KMS-11 (cell line): Measurements from ENCODE around the gene PCSK6.

Source experiments
- H2AFZ ChIP-seq: fragments of 200-600 bp; sonication (generic); 2 replicates; pipeline ENCODE4 v1.6.1; 2016; ENCODE audit warnings: antibody characterized with exemption, mixed run types, low read depth
- H3K27ac ChIP-seq: fragments of 200-600 bp; sonication (generic); 2 replicates; pipeline ENCODE4 v1.6.1; 2016; ENCODE audit warnings: mild to moderate bottlenecking, mixed run types
- H3K27me3 ChIP-seq: fragments of 200-600 bp; sonication (generic); 2 replicates; pipeline ENCODE4 v1.6.1; 2017; ENCODE audit warnings: mild to moderate bottlenecking, low read depth, mixed run types, moderate library complexity; ENCODE audit not compliant: insufficient read depth
- H3K36me3 ChIP-seq: fragments of 200-600 bp; sonication (generic); 2 replicates; pipeline ENCODE4 v1.6.1; 2017; ENCODE audit warnings: mild to moderate bottlenecking, mixed run types; ENCODE audit not compliant: insufficient read depth
- H3K4me1 ChIP-seq: fragments of 200-600 bp; sonication (generic); 2 replicates; pipeline ENCODE4 v1.6.1; 2016; ENCODE audit warnings: mild to moderate bottlenecking, low read depth, mixed run types; ENCODE audit not compliant: poor library complexity, severe bottlenecking
- H3K4me2 ChIP-seq: fragments of 200-600 bp; sonication (generic); 2 replicates; pipeline ENCODE4 v1.7.0; 2016; ENCODE audit warnings: mild to moderate bottlenecking, mixed run types
- H3K4me3 ChIP-seq: fragments of 200-600 bp; sonication (generic); IDR thresholded peaks from 2 replicates; pipeline ENCODE4 v1.6.1; 2017; ENCODE audit warnings: low read depth, low read length, mixed read lengths; ENCODE audit not compliant: insufficient read depth
- H3K79me2 ChIP-seq: fragments of 200-600 bp; sonication (generic); 2 replicates; pipeline ENCODE4 v1.6.1; 2016; ENCODE audit warnings: low read depth, mixed run types; ENCODE audit not compliant: insufficient read depth
- H3K9ac ChIP-seq: fragments of 200-600 bp; sonication (generic); 2 replicates; pipeline ENCODE4 v1.6.1; 2016; ENCODE audit warnings: mild to moderate bottlenecking, mixed run types
- H4K20me1 ChIP-seq: fragments of 200-600 bp; sonication (generic); 2 replicates; pipeline ENCODE4 v1.6.1; 2016; ENCODE audit warnings: mild to moderate bottlenecking, mixed run types; ENCODE audit not compliant: insufficient read depth
- TF ChIP-seq, protein P1 (sequence below): fragments of 200-600 bp; sonication (generic); conservative IDR thresholded peaks from 2 replicates; pipeline ENCODE4 v1.6.1; 2017; ENCODE audit warnings: low read depth, mild to moderate bottlenecking, antibody characterized with exemption, low read length, moderate library complexity, mixed read lengths

The PCSK6 gene

DNA sequence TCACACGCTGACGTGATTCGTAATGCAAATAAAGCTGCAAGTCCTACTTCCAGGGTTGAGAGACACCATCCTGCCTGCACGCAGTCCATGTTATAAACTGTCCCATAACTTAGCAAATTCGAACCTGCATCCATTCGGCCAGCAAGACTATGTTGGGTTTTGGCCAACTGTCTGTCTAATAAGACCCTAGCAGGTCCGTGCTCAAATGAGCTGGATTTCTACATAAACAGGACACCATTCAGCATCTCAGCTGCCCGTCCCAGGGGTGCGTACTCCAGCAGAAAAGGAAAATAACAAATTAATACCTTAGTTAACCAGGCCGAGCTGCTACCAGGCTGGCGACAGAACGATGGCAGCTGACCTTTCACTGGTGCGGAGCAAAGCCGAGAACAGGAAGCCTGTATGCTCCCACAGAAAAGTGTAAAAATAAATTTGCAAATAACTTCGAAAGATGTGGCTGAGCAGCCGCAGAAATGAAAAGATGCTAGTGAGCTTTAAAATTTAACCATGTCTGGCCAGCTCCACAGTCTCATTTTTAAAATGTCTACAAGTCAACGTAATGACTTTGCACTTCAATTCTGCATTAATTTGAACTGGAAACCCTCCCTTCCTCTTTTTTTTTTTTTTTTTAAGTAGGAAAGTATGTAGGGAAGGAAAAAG lies 97.4 kb downstream of the PCSK6 start:
- Histone ChIP-seq H3K9ac (no peak overlapping the region), H3K4me1 (no peaks in the 10 kb centered on the region), H2AFZ (no peak overlapping the region), H3K79me2 (no peaks in the 10 kb centered on the region), H3K36me3 (no peaks in the 10 kb centered on the region), H3K27ac (no peak overlapping the region), H4K20me1 (no peaks in the 10 kb centered on the region), H3K4me3 (no peak overlapping the region), H3K4me2 (no peak overlapping the region), H3K27me3 (no peaks in the 10 kb centered on the region)
- TF ChIP-seq, protein P1, sequence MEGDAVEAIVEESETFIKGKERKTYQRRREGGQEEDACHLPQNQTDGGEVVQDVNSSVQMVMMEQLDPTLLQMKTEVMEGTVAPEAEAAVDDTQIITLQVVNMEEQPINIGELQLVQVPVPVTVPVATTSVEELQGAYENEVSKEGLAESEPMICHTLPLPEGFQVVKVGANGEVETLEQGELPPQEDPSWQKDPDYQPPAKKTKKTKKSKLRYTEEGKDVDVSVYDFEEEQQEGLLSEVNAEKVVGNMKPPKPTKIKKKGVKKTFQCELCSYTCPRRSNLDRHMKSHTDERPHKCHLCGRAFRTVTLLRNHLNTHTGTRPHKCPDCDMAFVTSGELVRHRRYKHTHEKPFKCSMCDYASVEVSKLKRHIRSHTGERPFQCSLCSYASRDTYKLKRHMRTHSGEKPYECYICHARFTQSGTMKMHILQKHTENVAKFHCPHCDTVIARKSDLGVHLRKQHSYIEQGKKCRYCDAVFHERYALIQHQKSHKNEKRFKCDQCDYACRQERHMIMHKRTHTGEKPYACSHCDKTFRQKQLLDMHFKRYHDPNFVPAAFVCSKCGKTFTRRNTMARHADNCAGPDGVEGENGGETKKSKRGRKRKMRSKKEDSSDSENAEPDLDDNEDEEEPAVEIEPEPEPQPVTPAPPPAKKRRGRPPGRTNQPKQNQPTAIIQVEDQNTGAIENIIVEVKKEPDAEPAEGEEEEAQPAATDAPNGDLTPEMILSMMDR: no peak

DNA sequence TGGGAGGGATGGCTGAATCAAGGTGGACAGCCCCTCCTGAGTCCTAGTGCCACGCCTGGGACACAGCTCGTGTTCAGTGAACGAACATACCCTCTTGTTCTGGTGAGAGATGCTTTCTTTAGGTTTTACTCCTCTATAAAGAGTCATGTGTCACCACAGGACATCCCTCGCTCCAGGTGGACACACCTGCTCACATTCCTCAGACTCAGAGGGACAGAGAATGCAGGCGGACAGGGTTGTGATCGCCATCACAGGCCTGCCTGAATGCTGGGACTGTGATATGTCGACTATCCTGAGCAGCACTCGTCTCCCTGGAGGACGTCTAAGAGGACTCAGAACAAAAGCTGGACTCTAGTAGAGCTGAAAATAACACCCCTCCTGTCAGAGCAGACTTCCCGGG lies 98.1 kb downstream of the PCSK6 start:
- no peak overlapping the region for H2AFZ ChIP-seq
- no peaks in the 10 kb centered on the region for H3K4me1 ChIP-seq
- H3K4me3 ChIP-seq: no peak overlapping the region
- H3K36me3 ChIP-seq: no peaks in the 10 kb centered on the region
- H3K79me2 ChIP-seq: no peaks in the 10 kb centered on the region
- H4K20me1 ChIP-seq: no peaks in the 10 kb centered on the region
- TF ChIP-seq, protein P1: no peak
- no peak overlapping the region for H3K27ac ChIP-seq
- H3K9ac ChIP-seq: no peak overlapping the region
- no peaks in the 10 kb centered on the region for H3K27me3 ChIP-seq
- no peak overlapping the region for H3K4me2 ChIP-seq

DNA sequence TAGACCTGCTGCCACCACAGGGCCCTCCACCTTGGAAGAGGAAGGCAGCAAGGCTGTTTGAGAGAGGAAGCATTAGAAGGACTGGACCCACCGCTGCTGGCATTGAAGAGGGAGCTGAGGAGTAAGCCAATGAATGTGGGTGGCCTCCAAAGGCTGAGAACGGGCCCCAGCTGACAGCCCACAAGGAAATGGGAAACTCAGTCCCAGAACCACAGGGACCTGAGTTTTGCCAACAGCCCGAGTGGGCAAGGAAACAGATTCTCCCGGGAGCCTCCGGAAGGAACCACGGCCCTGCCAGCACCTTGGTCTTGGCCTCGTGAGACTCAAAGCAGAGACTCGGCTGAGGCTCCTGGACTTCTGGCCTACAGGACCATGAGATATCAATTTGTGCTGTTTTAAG lies 99.0 kb downstream of the PCSK6 start:
- H3K36me3 ChIP-seq: no peaks in the 10 kb centered on the region
- H3K4me1 ChIP-seq: no peaks in the 10 kb centered on the region
- no peak overlapping the region for H2AFZ ChIP-seq
- H3K4me2 ChIP-seq: no peak overlapping the region
- no peaks in the 10 kb centered on the region for H3K79me2 ChIP-seq
- TF ChIP-seq, protein P1: no peak
- no peak overlapping the region for H3K9ac ChIP-seq
- H3K27ac ChIP-seq: no peak overlapping the region
- no peak overlapping the region for H3K4me3 ChIP-seq
- no peaks in the 10 kb centered on the region for H4K20me1 ChIP-seq
- H3K27me3 ChIP-seq: no peaks in the 10 kb centered on the region

DNA sequence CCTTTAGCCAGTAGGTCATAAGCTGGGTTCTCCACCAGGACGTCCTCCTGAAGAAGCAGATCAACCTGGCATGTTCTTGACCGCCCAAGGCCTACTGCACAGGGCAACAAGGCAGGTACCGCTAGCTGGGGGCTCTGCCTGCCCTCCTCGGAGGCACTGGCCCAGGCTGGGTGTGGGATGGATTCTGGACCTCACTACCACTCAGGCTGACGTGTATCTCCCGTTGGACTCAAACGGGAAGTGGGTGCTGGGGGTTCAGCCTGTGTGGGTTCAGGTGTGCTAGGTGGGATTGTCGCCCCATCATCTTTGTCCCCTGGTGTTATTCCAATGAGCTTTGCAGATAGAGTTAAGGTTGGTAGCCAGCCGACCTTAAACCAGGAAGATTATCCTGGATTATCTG lies 99.4 kb downstream of the PCSK6 start:
- Histone ChIP-seq H3K27ac (no peak overlapping the region), H3K4me1 (no peaks in the 10 kb centered on the region), H3K36me3 (no peaks in the 10 kb centered on the region), H3K9ac (no peak overlapping the region), H3K79me2 (no peaks in the 10 kb centered on the region), H3K27me3 (no peaks in the 10 kb centered on the region), H4K20me1 (no peaks in the 10 kb centered on the region), H2AFZ (no peak overlapping the region), H3K4me2 (no peak overlapping the region), H3K4me3 (no peak overlapping the region)
- TF ChIP-seq, protein P1: no peak
